B cell (primary cell): ENCODE measurements around the gene SPG7.

Experiments
- EZH2 ChIP-seq: IDR thresholded peaks from 2 replicates; pipeline ENCODE4 v1.6.1; 2012; ENCODE audit warnings: borderline replicate concordance, low read depth, mild to moderate bottlenecking, moderate library complexity, low read length; ENCODE audit not compliant: insufficient read depth, poor library complexity, severe bottlenecking
- TF ChIP-seq, protein P1 (sequence below): fragments of 200-600 bp; IDR thresholded peaks from one replicate; pipeline ENCODE4 v1.8.0; 2022; ENCODE audit warnings: antibody characterized with exemption, mild to moderate bottlenecking

GRCh38 chr16:89546781-89547180 is 38.6 kb downstream of the SPG7 start:
- TF ChIP-seq, protein P1, sequence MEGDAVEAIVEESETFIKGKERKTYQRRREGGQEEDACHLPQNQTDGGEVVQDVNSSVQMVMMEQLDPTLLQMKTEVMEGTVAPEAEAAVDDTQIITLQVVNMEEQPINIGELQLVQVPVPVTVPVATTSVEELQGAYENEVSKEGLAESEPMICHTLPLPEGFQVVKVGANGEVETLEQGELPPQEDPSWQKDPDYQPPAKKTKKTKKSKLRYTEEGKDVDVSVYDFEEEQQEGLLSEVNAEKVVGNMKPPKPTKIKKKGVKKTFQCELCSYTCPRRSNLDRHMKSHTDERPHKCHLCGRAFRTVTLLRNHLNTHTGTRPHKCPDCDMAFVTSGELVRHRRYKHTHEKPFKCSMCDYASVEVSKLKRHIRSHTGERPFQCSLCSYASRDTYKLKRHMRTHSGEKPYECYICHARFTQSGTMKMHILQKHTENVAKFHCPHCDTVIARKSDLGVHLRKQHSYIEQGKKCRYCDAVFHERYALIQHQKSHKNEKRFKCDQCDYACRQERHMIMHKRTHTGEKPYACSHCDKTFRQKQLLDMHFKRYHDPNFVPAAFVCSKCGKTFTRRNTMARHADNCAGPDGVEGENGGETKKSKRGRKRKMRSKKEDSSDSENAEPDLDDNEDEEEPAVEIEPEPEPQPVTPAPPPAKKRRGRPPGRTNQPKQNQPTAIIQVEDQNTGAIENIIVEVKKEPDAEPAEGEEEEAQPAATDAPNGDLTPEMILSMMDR: no peak
- TF ChIP-seq EZH2: no peak
